SK-N-SH (cell line): Measurements from ENCODE around the gene CCDC175. TPM values are rescaled to one million over a fixed set of nuclear protein-coding genes. Genes with fewer than 3 reads are reported as not detected.

ENCODE experiments used
- CTCF ChIA-PET: fragments of 300-600, 350-600 bp; formaldehyde crosslinking; extraction: SDS; loops from one replicate; lab custom pipeline; 2021; lab: Yijun Ruan, JAX
- POLR2A ChIA-PET: fragments of 350-600 bp; sonication (Branson Sonifier 250); formaldehyde crosslinking; extraction: SDS; loops from one replicate; lab custom pipeline; 2020; ENCODE audit warnings: antibody characterized with exemption, inconsistent platforms; lab: Yijun Ruan, JAX
- DNase-seq: peaks from one replicate; pipeline ENCODE4 v3.0.0; 2012
- H2AFZ ChIP-seq: fragments of 200-600 bp; sonication (generic); 2 replicates; pipeline ENCODE4 v1.8.1; 2016; ENCODE audit warnings: antibody characterized with exemption, mild to moderate bottlenecking, low read depth
- H3F3A ChIP-seq: fragments of 200-600 bp; sonication (generic); replicated peaks from 2 replicates; pipeline ENCODE3; 2016; ENCODE audit warnings: antibody characterized with exemption, mild to moderate bottlenecking; ENCODE audit not compliant: insufficient read depth
- H3K27ac ChIP-seq, 2 experiments: fragments of 200-500 bp in 1 of 2; fragments of 200-600 bp in 1 of 2; sonication (Bioruptor generic) in 1 of 2; sonication (generic), shearing (Covaris generic) in 1 of 2; 2 replicates each; pipeline versions ENCODE4 v1.5.1 to v1.6.1; 2014 to 2016; ENCODE audit warnings: low read depth in 2 of 2, inconsistent platforms in 1 of 2, low read length in 1 of 2, mild to moderate bottlenecking in 1 of 2, mixed read lengths in 1 of 2
- H3K27me3 ChIP-seq: fragments of 200-600 bp; sonication (generic), shearing (Covaris generic); 2 replicates; pipeline ENCODE4 v1.6.1; 2016; ENCODE audit warnings: mixed run types; ENCODE audit not compliant: insufficient read depth
- H3K36me3 ChIP-seq, 2 experiments: fragments of 200-500 bp in 1 of 2; fragments of 200-600 bp in 1 of 2; sonication (Bioruptor generic) in 1 of 2; sonication (generic) in 1 of 2; replicated peaks in 1 of 2; 2 replicates each; pipeline versions ENCODE3 to v1.5.1; 2014 to 2016; ENCODE audit warnings: low read length in 1 of 2, mild to moderate bottlenecking in 1 of 2; ENCODE audit not compliant: insufficient read depth in 2 of 2, control insufficient read depth in 1 of 2
- H3K4me1 ChIP-seq, 2 experiments: fragments of 200-500 bp in 1 of 2; fragments of 200-600 bp in 1 of 2; sonication (Bioruptor generic) in 1 of 2; sonication (generic), shearing (Covaris generic) in 1 of 2; 2 replicates each; pipeline versions ENCODE4 v1.5.1 to v1.6.1; 2014 to 2016; ENCODE audit warnings: low read depth in 1 of 2, low read length in 1 of 2, mixed run types in 1 of 2; ENCODE audit not compliant: insufficient read depth in 2 of 2, control insufficient read depth in 1 of 2
- H3K4me2 ChIP-seq: fragments of 200-600 bp; sonication (generic), shearing (Covaris generic); 2 replicates; pipeline ENCODE4 v1.6.1; 2017; ENCODE audit warnings: mixed run types
- H3K4me3 ChIP-seq, 2 experiments: fragments of 200-500 bp in 1 of 2; fragments of 200-600 bp in 1 of 2; sonication (Bioruptor generic) in 1 of 2; sonication (generic), shearing (Covaris generic) in 1 of 2; 2 replicates each; pipeline versions ENCODE4 v1.5.1 to v1.8.1; 2014 to 2016; ENCODE audit warnings: low read depth in 2 of 2, inconsistent platforms in 1 of 2, low read length in 1 of 2, mild to moderate bottlenecking in 1 of 2, mixed read lengths in 1 of 2, moderate library complexity in 1 of 2
- H3K79me2 ChIP-seq: fragments of 200-600 bp; sonication (generic); 2 replicates; pipeline ENCODE4 v1.8.1; 2017; ENCODE audit warnings: mild to moderate bottlenecking; ENCODE audit not compliant: insufficient read depth
- H3K9ac ChIP-seq: fragments of 200-600 bp; sonication (generic); 2 replicates; pipeline ENCODE4 v1.6.1; 2017; ENCODE audit warnings: mixed run types
- H3K9me2 ChIP-seq: fragments of 200-600 bp; sonication (generic); 2 replicates; pipeline ENCODE4 v1.6.1; 2017; ENCODE audit warnings: mixed run types
- H3K9me3 ChIP-seq: fragments of 200-600 bp; sonication (generic); 2 replicates; pipeline ENCODE4 v1.6.1; 2017; ENCODE audit warnings: mixed run types, mild to moderate bottlenecking, moderate library complexity
- H4K20me1 ChIP-seq: fragments of 200-600 bp; sonication (generic); 2 replicates; pipeline ENCODE4 v1.6.1; 2017; ENCODE audit warnings: mild to moderate bottlenecking, mixed run types; ENCODE audit not compliant: insufficient read depth
- CHD2 ChIP-seq: fragments of 150-350 bp; IDR thresholded peaks from 2 replicates; pipeline ENCODE4 v1.6.1; 2018; ENCODE audit warnings: low read length; ENCODE audit not compliant: partially characterized antibody
- FOXJ3 ChIP-seq: sonication (generic); formaldehyde crosslinking; IDR thresholded peaks from 2 replicates; pipeline ENCODE4 v1.5.1; 2020; ENCODE audit warnings: mild to moderate bottlenecking, missing genetic modification reagents
- GABPA ChIP-seq: IDR thresholded peaks from 2 replicates; pipeline ENCODE4 v1.4.0; 2012; ENCODE audit warnings: low read depth, mild to moderate bottlenecking
- GATA2 ChIP-seq: sonication (generic); formaldehyde crosslinking; IDR thresholded peaks from 2 replicates; pipeline ENCODE4 v1.5.0; 2020; ENCODE audit warnings: mild to moderate bottlenecking, missing genetic modification reagents
- IRF3 ChIP-seq: fragments of 150-350 bp; IDR thresholded peaks from 2 replicates; pipeline ENCODE4 v1.6.1; 2016; ENCODE audit warnings: mild to moderate bottlenecking, low read depth, low read length
- JUND ChIP-seq: IDR thresholded peaks from 2 replicates; pipeline ENCODE4 v1.4.0; 2012
- MXI1 ChIP-seq: IDR thresholded peaks from 2 replicates; pipeline ENCODE4 v1.6.1; 2012; ENCODE audit warnings: mild to moderate bottlenecking, low read depth, low read length, improper control_type of control experiment
- NFIC ChIP-seq: IDR thresholded peaks from 2 replicates; pipeline ENCODE4 v1.4.0; 2012; ENCODE audit warnings: borderline replicate concordance
- POLR2AphosphoS5 ChIP-seq: IDR thresholded peaks from 2 replicates; pipeline ENCODE4 v1.6.1; 2012; ENCODE audit warnings: low read depth, low read length
- RAD21 ChIP-seq: IDR thresholded peaks from 2 replicates; pipeline ENCODE4 v1.6.1; 2012; ENCODE audit warnings: mild to moderate bottlenecking, low read length
- REST ChIP-seq: IDR thresholded peaks from 2 replicates; pipeline ENCODE4 v1.6.1; 2012; ENCODE audit warnings: mild to moderate bottlenecking, low read depth, low read length, moderate library complexity
- RXRA ChIP-seq: IDR thresholded peaks from 2 replicates; pipeline ENCODE4 v1.4.0; 2012; ENCODE audit warnings: low read depth, mild to moderate bottlenecking, borderline replicate concordance
- SIN3A ChIP-seq: IDR thresholded peaks from 2 replicates; pipeline ENCODE4 v1.6.1; 2012; ENCODE audit warnings: low read depth, mild to moderate bottlenecking, low read length, moderate library complexity, borderline replicate concordance
- TAF1 ChIP-seq: IDR thresholded peaks from 2 replicates; pipeline ENCODE4 v1.6.1; 2012; ENCODE audit warnings: low read depth, mild to moderate bottlenecking, low read length, moderate library complexity, borderline replicate concordance
- TCF12 ChIP-seq: IDR thresholded peaks from 2 replicates; pipeline ENCODE4 v1.4.0; 2012
- TEAD4 ChIP-seq: IDR thresholded peaks from 2 replicates; pipeline ENCODE4 v1.4.0; 2012; ENCODE audit warnings: mild to moderate bottlenecking, borderline replicate concordance; ENCODE audit not compliant: insufficient read depth
- USF1 ChIP-seq: IDR thresholded peaks from 2 replicates; pipeline ENCODE4 v1.4.0; 2012; ENCODE audit warnings: low read depth, borderline replicate concordance
- USF2 ChIP-seq: fragments of 150-350 bp; IDR thresholded peaks from 2 replicates; pipeline ENCODE4 v1.6.1; 2017; ENCODE audit warnings: antibody characterized with exemption, low read length, low read depth, borderline replicate concordance
- YY1 ChIP-seq: IDR thresholded peaks from 2 replicates; pipeline ENCODE4 v1.4.0; 2012; ENCODE audit warnings: low read depth, mild to moderate bottlenecking
- ZBTB33 ChIP-seq: IDR thresholded peaks from 2 replicates; pipeline ENCODE4 v1.4.0; 2012; ENCODE audit warnings: low read depth, borderline replicate concordance
- WGBS: methylation state at CpG from one replicate; pipeline ENCODE4 v1.1.6; 2017; ENCODE audit warnings: low lambda C conversion rate; 5-methylcytosine and 5-hydroxymethylcytosine counted together
- polyA plus RNA-seq, 3 experiments: library from polyadenylated mRNA; depleted of rRNA; stranded (reverse); fragments of >200 nt; gene quantifications; 2 replicates each; pipeline ENCODE4 v1.2.3, GENCODE V29; 2012

Gene CCDC175
- polyA plus RNA-seq, 1 of the 3 experiments (the other 2 are of a cell fraction), result not detected

- Histone ChIP-seq H3K9me2 (no peaks in the 10 kb centered on the region), H3F3A (no peaks in the 10 kb centered on the region), H3K4me1 (peaks cover 0 to 2% of the 10 kb centered on the region in 2 experiments; a peak in 1 of 4 replicates), H3K79me2 (no peaks in the 10 kb centered on the region), H3K9ac (no peak overlapping the region), H3K9me3 (no peaks in the 10 kb centered on the region), H4K20me1 (no peaks in the 10 kb centered on the region), H3K27ac (no peak overlapping the region), H2AFZ (no peak overlapping the region), H3K27me3 (no peaks in the 10 kb centered on the region; the same call in 1 of the 2 replicates)
- 100% methylated on average over 2 of the region's 3 CpGs for WGBS
- CTCF ChIA-PET, result interaction anchor here (0.6 to 8.0 kb wide), 36 partner anchors 11 to 677 kb away, joined by 3 to 198 read pairs (median 4); partner anchors contain the start of genes CCDC175, GPR135, JKAMP and L3HYPDH
- TF ChIP-seq TCF12 (no peak), MXI1 (no peak), CHD2 (no peak), TEAD4 (no peak), GATA2 (CRISPR knock-in tag) (no peak), SIN3A (no peak), GABPA (no peak), POLR2AphosphoS5 (no peak), NFIC (no peak), JUND (no peak), USF1 (no peak), IRF3 (no peak), REST (no peak), FOXJ3 (CRISPR knock-in tag) (no peak), RAD21 (no peak), USF2 (no peak), TAF1 (no peak), ZBTB33 (no peak), YY1 (no peak), RXRA (no peak)
- TF ChIP-seq, all 33 proteins: peak for 0
- POLR2A ChIA-PET, result interaction anchor here (1.1 kb wide), 1 partner anchor 69 kb away, joined by 7 read pairs; the partner anchor contains the start of gene CCDC175
- Histone ChIP-seq H3K4me2 (no peak overlapping the region), H3K36me3 (peaks cover 19 to 23% of the 10 kb centered on the region in 2 experiments), H3K4me3 (no peak overlapping the region)
- no peak for DNase-seq
These were observed 68.9 kb downstream of the CCDC175 start for GRCh38 chr14:59507752-59508103.
